Gastrocnemius medialis (tissue), 4 donors: Measurements from ENCODE around the gene DDI2.

Experiments used
- POLR2A ChIP-seq, 2 donors: fragments of 450-650 bp; IDR thresholded peaks; one replicate each; pipeline ENCODE4 v1.6.1; 2017; ENCODE audit warnings: antibody characterized with exemption in 2 of 2, mild to moderate bottlenecking in 2 of 2, moderate library complexity in 2 of 2
- TF ChIP-seq, protein P1 (sequence below), 5 experiments: fragments of 450-650 bp in 3 of 5; fragments of 200-600 bp in 2 of 5; sonication (generic) in 2 of 5; IDR thresholded peaks in 4 of 5; conservative IDR thresholded peaks in 1 of 5; 1 replicate in 4 of 5; 2 replicates in 1 of 5; pipeline ENCODE4 v1.5.1; 2016 to 2019; ENCODE audit warnings: antibody characterized with exemption in 5 of 5, mild to moderate bottlenecking in 3 of 5, moderate library complexity in 3 of 5

DNA sequence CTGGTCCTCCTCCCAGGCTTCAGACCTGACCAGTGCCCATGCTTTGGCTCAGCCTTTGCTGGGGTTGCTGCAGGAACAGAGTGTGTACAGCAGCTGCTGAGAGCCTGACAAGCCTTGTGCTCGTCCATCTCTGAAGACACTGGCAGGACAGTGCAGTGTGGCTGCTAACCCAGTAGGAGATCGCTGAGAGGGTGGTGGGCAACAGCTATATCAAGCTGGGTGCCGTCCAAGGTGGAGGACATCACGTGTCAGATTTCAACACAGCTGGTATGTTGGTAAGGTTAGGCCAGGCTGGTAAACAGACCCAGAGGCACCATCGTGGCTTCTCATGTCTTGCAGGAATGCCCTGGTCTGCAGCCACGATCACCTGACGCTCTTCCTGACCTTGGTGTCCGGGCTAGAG lies 100.9 kb downstream of the DDI2 start:
- TF ChIP-seq, protein P1, sequence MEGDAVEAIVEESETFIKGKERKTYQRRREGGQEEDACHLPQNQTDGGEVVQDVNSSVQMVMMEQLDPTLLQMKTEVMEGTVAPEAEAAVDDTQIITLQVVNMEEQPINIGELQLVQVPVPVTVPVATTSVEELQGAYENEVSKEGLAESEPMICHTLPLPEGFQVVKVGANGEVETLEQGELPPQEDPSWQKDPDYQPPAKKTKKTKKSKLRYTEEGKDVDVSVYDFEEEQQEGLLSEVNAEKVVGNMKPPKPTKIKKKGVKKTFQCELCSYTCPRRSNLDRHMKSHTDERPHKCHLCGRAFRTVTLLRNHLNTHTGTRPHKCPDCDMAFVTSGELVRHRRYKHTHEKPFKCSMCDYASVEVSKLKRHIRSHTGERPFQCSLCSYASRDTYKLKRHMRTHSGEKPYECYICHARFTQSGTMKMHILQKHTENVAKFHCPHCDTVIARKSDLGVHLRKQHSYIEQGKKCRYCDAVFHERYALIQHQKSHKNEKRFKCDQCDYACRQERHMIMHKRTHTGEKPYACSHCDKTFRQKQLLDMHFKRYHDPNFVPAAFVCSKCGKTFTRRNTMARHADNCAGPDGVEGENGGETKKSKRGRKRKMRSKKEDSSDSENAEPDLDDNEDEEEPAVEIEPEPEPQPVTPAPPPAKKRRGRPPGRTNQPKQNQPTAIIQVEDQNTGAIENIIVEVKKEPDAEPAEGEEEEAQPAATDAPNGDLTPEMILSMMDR (IDR thresholded peaks at IDR 0.05 in 4 of 5, conservative IDR thresholded peaks at IDR 0.05 in 1 of 5), result peak in 3 of 5 experiments; percentile 11 to 33 (median 30)
- TF ChIP-seq POLR2A (IDR thresholded peaks at IDR 0.05), result peak in 1 of 2 donors; percentile 53
